Purkinje cell (primary cell): Measurements from ENCODE around the gene SLFN5. TPM values are rescaled to one million over a fixed set of nuclear protein-coding genes. Genes with fewer than 3 reads are reported as not detected.

ENCODE experiments used
- polyA plus RNA-seq: library from polyadenylated mRNA; unstranded; fragments of >200 nt; fragmentation: Nextera tagmentation; gene quantifications from 2 replicates; pipeline ENCODE4 v1.2.1, GENCODE V29; 2014

Gene SLFN5
- polyA plus RNA-seq: 1.7 and 3.4 TPM in 2 replicates

GRCh38 chr17:35242805-35243560, at the start of gene SLFN5:
TSS of gene SLFN5 (plus strand) at chr17:35243072. CDS start at chr17:35258691, 15,619 bp downstream.

DNA sequence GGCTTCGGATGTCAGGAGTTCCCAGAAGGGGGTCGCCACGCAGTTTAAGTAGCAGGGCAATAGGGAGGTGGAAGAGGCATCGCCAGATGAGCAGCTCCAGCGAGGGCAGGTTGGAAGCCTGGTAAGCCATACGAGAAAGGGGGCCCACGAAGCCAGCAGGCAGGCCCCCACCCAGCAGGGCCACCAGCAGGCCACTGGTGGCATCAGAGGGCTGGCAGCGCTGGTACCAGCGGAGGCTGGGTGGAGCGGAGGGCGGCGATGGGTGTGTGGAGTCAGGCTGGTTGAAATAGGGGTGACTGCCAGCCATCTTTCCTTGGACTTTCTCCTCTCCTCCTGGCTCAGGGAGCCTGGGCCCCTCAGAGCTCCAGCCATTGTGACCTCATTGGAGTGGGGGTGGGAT, 48.9 kb upstream of the SLFN5 start, which contains the start of gene SLC35G3:
SLC35G3 (minus strand) TSS at position 393 of the 400 bp plus-strand sequence; CDS start at position 307, 86 bp downstream.

Other genes starting within 250 kb of the SLFN5 start
- 0.69 TPM in 1 of 2 replicates, not detected in the other for gene RFFL, start 179.4 kb upstream of the SLFN5 start, polyA plus RNA-seq
- 4.2 and 5.1 TPM in 2 replicates for gene RAD51D, start 123.2 kb upstream of the SLFN5 start, polyA plus RNA-seq
- gene FNDC8, start 121.5 kb upstream of the SLFN5 start, polyA plus RNA-seq: not detected in 2 replicates
- gene NLE1, start 100.8 kb upstream of the SLFN5 start, polyA plus RNA-seq: 1.1 and 2.9 TPM in 2 replicates
- not detected in 2 replicates for gene UNC45B, start 95.3 kb upstream of the SLFN5 start, polyA plus RNA-seq
- gene SLC35G3, start 48.7 kb upstream of the SLFN5 start, polyA plus RNA-seq: not detected in 2 replicates
- 0.27 and 0.59 TPM in 2 replicates for gene SLFN11, start 130.5 kb downstream of the SLFN5 start, polyA plus RNA-seq
- gene SLFN12, start 189.4 kb downstream of the SLFN5 start, polyA plus RNA-seq: 0.36 TPM in 1 of 2 replicates, not detected in the other
- not detected in 2 replicates for gene SLFN13, start 205.7 kb downstream of the SLFN5 start, polyA plus RNA-seq